Right lung (tissue), 5 donors: ENCODE results near the gene ZNF205. TPM values are rescaled to one million over a fixed set of nuclear protein-coding genes. Genes with fewer than 3 reads are reported as not detected.

Source experiments
- DNase-seq, 2 donors: peaks; one replicate each; pipeline ENCODE4 v3.0.0-alpha.2; 2013
- polyA plus RNA-seq, 5 donors: library from polyadenylated mRNA; unstranded; fragments of 120-200 nt; gene quantifications; one replicate each; pipeline versions ENCODE4 v1.2.1 to v1.2.3, GENCODE V29; 2013; ENCODE audit warnings: inconsistent platforms in 1 of 5, low replicate concordance in 1 of 5; ENCODE audit not compliant: insufficient read length in 5 of 5, insufficient read depth in 1 of 5

The ZNF205 gene
- polyA plus RNA-seq, 5 donors: 12.6 to 20.4 (median 14.8) TPM

DNA sequence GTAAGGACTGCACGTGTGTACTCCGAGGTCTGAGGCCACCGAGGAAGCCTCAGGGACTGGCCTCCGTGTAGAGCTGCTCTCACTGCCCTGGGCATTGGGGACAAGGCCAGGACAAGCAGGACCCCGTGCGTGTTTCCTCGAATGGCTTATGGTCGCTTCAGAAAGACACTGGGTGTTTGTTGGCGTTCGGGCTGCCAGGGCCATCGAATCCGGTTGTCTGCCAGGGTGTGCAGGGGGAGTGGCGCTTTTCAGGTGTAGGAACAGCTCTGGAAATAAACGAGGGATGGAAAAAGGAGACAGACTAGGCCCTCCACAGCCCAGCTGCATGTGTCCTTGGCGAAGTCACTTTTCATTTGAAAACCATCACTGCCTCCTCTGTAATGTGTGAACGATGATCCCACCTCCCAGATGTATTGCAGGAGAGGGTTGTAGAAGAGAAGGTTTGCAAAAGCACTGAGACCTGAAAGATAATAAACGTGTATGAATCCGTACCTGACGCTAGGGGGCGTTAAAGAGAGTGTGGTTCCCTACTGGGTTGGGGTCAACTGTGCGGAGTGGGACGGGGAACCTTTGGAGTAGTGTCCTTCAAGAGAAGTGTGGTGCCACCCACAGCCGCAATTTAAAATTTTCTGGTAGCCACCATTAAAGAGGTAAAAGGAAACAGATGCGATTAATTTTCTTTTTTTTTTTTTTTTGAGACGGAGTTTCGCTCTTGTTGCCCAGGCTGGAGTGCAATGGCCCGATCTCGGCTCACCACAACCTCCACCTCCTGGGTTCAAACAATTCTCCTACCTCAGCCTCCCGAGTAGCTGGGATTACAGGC, 11.2 kb upstream of the ZNF205 start:
- no peak for DNase-seq

DNA sequence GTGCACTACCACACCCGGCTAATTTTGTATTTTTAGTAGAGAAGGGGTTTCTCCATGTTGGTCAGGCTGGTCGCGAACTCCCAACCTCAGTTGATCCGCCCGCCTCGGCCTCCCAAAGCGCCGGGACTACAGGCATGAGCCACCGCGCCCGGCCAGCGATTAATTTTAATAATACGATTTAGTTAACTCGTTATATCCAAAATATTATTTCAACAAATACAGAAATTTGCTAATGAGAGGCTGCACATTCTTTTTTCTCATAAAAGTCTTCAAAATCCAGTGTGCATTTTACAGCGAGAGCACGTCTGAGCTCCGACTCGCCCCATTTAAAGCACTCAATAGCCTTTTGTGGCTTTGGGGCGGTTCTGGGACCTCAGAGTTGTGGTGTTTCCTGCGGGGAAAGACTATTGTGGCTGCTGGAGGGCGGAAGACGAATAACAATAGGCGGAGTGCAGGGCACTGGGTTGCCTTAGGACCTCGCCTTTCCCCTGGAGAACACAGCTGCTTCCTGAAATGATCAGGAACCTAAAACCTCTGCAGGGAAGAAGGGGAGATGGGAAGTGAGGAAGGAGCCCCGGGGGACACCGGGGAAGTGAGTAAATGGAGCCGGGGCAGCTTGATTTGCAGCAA, 10.4 kb upstream of the ZNF205 start:
- DNase-seq: no peak

DNA sequence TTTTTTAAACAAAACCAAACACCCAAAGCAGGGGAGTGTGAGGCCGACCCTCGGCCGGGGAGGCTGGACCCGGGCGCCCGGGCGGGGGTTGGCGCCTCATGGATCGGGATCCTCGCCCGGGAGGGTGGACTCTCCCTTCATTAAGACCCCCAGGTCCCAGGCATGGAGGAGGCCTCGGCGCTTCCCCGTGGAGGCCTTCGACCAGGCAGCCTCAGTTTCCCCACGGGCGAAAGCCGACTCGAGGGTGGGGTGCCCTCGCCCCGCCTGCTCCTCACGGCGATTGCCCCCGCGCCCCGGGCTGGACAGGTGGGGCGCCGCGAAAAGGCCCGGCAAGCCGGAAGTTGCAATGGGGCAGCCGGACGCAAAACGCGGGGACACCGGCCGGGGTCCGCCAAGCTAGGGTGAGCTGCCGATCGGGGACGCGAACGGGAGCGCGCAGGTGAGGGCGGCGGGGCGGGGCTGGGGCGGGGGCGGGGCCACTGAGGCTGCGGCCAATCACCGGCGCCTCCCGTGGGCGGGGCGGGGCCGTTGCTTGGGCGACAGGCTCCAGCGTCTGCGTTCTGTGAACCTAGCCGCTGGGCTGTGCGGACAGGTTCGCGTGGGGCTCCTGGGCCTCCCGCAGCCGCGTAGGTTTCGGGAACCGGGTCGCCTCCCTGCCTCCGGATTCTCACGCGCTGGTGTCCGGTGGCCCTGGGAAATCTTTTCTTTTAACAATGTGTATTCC, 6.0 kb upstream of the ZNF205 start:
- DNase-seq: peak; percentile 78 to 84

DNA sequence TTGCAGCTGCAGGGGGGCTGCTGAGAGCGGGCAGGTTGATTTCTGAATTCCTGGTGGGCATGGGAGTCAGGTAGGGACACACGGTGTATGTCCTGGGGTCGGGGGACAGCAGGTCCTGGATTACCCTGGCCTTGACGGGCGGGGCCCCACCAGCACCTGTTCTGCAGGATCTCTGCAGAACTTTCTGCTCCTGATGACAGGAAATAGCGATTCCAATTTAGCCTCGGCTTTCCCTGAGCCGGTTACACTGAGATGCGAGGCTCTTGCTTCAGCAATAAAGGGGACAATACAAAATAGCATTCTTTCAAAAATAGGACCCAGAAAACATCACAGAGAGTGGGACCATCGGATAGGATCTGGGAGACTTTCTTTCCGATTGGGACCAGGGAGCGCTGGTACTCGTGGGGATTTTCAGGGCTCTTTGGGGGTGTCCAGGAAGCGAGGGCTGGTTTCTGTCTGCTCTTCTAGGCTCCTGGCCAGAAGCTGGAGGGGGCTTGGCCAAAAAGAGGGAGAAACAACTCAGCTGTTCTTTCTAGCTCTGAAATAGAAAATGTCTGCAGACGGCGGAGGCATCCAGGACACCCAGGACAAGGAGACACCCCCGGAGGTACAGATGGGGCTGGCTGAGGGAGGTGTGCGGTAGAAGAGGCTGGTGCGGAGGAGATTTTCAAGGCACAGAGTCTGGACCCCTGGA, 642 bp downstream of the ZNF205 start:
- peak in 1 of 2 donors; percentile 73 for DNase-seq

DNA sequence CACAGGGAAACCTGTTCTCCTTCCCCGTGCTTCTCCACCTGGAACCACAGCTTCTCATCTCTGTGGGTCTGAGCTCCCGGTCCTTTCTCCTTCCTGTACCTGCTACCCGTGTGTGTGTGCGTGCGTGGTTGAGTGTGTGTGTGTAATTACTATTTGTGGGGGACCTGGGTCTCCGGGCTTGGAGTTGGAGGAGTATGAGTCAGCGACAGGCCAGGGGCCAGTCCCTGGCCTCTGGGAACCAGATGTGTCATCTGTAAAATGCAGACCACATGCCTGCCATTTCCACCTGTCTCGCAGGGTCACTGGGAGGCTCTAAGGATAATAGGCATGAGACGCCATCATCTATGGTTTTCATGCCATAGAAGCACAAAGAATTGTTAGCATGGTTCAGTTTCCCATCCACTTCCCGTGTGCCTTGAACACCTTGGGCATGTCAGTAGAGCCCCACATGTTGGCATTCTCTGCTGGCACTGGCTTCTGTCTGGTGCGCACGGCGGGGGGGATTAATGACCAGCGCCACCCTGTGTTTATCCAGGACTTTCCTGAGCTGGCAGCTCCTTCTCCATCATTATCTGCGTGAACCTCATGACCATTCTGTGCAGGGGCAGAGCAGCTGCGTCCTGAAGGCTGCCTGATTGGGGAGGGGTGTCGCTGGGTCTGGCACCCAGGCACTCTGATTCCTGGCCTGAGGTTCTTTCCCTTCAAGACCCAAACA, 1.5 kb downstream of the ZNF205 start:
- no peak for DNase-seq

DNA sequence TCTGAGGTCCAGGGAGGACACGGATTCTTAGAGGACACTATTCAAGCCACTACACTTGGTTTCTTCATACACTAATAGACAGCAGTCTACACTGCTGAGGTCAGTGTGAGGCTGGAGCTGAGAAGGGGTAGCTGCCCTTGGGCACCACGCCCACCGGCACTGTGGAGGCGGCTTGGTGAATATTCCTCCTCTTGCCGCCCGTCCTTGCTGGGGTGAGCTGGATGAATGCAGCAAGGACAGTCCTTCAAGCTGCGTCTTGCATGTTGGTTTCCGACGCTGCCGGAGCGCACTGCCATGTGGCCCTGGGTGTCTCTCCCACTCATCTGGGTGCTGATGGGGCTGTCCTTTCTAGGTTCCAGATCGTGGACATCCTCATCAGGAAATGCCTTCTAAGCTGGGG, 2.6 kb downstream of the ZNF205 start:
- no peak for DNase-seq

DNA sequence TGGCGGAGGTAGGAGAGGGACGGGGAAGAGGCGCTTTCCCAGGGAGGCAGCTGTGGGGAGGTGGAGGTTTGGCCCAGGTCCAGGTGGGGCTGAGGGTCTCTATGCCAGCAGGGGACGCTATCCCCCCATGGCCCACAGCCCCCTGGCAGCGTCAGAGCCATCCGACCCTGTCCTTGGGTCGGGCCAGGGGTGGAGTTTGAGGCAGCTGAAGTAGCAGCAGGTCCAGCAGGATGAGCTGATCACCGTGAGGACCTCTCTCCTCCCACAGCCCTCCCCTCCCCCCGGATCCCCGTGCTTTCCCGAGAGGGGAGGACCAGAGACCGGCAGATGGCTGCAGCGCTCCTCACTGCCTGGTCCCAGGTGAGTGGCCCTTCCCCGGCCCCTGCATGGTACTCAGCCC, 3.2 kb downstream of the ZNF205 start:
- DNase-seq: no peak

DNA sequence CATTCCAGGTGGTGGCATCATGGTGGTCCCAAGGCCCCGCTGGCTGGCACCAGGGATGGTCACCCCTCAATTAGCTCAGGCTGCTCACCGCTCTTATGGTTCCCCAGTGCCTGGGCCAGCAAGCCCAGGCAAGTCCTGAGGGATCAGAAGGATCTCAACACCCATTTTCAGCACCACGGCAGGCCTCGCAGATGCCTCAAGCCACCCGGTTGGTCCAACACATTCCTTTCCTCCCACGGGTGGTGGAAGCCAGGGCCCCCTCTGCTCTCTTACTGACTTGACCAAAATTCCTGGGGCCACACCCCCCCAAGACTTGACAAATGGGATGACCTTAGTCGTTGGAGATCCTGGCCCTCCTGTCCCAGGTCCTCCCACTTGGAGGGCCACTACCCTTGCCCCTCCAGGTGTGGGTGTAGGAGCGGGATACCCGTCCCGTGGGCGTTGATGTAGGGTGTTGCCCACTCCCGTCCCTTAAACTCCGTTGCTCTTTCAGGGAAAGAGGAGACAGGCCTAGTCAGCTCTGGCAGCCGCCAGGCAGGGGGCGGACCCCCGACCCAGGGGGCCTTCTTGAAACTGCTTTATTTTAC, 5.9 kb downstream of the ZNF205 start:
- no peak for DNase-seq

DNA sequence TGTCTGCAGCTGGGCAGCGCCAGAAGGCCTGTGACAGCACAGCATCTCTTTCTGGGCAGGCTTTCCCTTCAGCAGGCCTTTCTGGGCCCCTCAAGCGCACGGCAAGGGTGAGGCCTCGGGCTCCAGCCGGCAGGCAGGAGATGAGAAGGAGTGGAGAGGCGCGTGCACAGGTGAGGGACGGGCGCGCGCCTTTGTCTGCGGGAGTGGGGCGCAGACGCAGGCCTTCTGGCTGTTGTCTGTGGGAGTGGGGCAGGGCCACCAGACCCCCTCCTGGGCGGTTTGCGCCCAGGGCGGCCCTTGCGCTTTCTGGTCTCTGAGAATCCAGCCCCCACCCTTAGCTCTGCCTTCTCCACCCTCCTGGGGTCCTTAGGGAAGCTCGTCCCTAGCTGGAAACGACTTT, 6.5 kb downstream of the ZNF205 start:
- DNase-seq: no peak

DNA sequence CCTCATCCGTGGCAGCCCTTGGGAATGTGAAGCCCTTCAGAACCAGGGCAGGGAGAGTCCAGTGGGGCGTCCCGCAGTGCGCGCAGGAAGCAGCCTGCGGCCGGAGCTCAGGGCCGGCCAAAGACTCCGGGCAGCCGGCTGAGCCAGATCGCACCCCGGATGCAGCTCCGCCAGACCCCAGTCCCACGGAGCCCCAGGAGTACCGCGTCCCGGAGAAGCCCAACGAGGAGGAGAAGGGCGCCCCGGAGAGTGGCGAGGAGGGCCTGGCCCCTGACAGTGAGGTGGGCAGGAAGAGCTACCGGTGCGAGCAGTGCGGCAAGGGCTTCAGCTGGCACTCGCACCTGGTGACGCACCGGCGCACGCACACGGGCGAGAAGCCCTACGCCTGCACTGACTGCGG, 6.9 kb downstream of the ZNF205 start:
- DNase-seq: no peak

DNA sequence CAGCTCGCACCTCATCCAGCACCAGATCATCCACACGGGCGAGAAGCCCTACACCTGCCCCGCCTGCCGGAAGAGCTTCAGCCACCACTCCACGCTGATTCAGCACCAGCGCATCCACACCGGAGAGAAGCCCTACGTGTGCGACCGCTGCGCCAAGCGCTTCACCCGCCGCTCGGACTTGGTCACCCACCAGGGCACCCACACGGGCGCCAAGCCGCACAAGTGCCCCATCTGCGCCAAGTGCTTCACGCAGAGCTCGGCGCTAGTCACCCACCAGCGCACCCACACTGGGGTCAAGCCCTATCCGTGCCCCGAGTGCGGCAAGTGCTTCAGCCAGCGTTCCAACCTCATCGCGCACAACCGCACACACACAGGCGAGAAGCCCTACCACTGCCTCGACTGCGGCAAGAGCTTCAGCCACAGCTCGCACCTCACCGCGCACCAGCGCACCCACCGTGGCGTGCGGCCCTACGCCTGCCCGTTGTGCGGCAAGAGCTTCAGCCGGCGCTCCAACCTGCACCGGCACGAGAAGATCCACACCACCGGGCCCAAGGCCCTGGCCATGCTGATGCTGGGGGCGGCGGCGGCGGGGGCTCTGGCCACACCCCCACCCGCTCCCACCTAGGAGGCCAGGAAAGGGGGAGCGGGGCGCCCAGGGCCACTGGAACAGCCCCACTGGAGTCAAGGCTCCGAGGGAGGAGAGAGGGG, 7.5 kb downstream of the ZNF205 start:
- DNase-seq: no peak

DNA sequence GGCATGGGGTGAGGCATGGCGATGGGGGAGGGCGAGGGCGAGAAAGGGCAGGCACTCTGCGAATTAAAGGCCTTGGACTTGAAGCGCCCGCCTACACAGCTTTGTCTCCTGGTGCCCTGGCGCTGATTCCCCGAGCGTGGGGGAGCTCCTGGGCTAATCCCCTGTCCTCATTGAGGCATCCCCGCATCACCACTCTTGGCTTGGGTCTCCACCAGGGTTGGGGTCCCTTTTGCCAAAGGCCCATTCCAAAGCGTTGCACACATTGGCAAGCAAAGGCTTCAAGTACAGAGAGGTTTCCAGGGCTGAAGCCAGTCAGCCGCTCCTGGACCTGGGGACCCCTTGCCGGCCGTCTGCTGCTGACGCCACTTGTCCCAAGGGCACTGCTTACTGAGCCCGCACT, 8.0 kb downstream of the ZNF205 start:
- DNase-seq: no peak

DNA sequence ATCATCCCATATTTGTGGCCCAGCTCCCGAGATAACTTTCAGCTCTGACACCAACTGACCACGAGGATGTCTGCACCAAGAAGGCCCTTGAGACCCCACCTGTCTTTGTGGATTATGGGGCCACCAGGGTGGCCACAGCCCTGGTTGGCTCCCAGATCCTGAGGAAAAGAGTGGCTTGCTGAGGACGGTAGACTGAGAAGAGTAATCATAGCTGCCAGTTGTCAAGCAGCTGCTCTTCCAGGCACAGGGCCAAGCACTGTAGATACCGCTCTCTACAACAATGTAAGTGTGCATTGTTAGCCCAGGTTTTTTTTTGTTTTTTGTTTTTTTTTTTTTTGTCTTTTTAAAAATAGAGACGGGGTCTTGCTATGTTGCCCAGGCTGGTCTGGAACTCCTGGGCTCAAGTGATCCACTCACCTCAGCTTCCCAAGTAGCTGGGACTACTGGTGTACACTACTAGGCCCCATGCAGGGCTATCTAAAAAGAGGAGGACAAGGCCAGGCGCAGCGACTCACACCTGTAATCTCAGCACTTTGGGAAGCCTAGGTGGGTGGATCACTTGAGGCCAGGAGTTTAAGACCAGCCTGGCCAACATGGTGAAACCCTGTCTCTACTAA, 9.6 kb downstream of the ZNF205 start:
- DNase-seq: no peak

DNA sequence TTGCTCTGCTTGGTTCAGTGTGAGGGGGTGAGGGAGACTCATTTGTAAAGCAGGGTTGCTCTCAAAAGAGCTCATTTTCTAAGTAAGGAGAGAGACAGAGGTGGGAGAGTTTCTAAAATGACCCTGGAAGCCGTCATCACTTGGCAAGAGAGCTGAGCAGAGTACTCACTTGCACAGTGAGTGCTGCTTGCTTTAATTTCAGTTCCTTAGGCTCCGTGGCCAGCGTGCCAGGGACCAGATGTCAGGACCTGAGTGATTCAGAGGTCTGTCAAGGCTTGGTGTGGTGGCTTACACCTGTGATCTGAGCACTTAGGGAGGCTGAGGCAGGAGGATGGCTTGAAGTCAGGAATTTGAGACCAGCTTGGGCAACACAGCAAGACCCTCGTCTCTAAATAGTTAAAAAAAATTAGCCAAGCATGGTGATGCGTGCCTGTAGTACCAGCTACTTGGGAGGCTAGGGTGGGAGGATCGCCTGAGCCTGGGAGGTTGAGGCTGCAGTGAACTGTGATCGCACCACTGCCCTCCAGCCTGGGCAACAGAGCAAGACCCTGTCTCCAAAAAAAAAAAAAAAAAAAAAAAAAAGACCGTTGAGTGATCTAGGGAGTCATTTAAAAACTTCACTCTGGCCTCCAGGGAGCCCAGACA, 10.7 kb downstream of the ZNF205 start:
- DNase-seq: no peak

DNA sequence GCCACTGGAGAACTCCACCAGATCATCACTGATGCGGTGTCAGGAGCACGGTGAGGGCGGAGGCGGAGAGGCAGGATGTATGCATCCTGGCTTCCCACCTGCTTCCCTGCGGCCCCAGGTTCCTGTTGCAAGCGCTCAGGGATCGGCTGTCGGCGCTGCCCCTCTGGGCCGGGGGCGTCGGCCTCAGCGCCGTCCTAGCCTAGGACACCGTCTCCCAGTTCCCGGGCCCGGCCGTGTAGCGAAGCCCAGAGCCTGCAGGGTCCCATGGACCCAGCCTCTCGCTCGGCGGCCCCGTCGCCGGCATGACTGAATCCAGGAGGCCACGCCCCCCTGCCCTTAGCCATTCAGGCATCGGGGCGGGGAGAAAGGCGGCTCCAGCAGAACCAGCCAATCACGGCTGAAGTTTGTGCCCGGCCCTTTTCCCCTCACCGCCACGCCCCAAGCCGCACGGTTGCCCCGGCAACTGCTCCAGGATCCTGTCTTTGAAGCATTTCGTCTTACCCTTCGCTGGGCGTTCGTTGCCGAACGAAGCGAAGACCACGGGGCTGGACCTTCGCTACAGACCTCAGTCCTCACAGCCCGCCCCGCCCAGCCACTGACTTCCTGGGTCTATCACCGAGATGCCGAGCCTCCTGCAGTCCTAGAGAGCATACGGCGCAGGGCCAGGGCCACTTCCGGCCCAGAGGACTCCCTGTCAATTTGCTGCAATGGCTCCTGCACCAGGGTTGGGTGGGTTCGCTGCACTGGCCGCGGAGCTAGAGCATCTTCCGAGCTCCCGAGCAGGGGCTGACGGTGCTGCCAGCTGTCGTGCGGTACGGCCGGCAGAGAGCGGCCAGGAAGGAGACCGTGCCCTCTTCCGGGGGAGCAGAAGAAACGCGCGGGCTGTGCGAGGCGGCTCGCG, 11.8 kb downstream of the ZNF205 start:
- peak; percentile 94 to 95 for DNase-seq

DNA sequence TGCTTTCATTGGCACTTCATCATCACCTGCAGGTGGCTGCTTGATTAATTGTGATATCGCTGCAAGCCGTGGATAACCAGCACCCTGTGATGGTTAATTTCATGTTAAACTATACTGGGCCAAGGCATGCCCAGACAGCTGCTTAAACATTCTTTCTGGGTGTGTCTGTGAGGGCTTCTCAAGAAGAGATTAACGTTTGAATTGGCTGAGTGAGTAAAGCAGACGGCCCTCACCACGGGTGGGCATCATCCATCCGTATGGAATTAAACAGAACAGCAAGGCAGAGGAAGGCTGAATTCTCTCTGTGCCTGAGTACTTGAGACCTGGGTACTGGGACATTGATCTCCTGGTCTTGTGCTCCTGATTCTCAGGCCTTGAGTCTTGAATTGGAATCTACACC, 15.4 kb downstream of the ZNF205 start:
- no peak for DNase-seq

DNA sequence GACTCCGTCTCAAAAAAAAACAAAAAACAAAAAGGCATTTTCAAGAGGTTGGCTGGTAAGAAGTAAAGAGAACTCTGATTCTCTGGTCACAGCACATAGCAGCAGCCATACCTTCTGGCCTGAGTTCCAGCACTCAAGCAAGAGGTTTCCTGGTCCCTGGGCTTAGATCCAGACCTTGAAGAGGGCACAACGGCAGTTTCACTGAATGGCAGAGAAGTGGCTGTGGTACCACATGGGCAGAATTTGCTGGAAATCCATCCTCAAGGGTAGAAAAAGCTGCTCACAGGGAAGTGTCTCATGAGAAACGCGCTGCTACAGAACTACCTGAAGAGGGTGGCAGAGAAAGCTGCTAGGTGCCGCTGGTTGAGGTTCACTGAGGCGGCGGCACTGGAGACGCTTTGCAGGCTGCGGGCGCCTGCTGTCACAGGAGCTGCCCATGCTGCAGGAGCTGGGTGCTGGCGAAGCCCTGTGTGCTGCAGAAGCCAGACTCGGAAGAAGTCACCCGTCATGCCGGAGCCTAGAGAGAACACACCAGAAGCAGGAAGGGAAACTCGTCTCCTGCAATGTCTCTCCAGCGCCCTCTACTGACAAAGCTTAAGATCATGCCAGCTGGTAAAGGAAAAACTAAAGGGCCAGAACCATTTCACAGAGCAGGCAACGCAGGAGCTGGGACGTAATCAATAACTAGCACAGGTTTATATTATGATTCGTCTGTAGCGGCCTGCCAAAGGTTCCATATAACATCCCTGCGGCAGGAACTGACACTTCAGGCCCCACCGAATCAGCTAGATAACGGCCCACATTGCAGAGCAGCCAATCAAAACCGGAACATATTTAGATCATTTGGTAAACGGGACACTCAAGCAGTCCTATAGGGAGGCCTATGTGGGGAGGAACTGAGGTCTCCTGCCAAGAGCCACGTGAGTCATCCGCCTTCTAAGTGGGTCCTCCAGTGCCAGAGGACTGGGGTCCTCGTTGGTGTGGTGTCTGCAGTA, 17.0 kb downstream of the ZNF205 start:
- peak; percentile 74 to 79 for DNase-seq
